Measurements from ENCODE around the gene MXD3.
"Not testable (repeated sequence)": the region's sequence is repeated elsewhere in the genome, so short reads cannot be mapped to it uniquely, and the experiment has no call there.

MXD3 gene

DNA sequence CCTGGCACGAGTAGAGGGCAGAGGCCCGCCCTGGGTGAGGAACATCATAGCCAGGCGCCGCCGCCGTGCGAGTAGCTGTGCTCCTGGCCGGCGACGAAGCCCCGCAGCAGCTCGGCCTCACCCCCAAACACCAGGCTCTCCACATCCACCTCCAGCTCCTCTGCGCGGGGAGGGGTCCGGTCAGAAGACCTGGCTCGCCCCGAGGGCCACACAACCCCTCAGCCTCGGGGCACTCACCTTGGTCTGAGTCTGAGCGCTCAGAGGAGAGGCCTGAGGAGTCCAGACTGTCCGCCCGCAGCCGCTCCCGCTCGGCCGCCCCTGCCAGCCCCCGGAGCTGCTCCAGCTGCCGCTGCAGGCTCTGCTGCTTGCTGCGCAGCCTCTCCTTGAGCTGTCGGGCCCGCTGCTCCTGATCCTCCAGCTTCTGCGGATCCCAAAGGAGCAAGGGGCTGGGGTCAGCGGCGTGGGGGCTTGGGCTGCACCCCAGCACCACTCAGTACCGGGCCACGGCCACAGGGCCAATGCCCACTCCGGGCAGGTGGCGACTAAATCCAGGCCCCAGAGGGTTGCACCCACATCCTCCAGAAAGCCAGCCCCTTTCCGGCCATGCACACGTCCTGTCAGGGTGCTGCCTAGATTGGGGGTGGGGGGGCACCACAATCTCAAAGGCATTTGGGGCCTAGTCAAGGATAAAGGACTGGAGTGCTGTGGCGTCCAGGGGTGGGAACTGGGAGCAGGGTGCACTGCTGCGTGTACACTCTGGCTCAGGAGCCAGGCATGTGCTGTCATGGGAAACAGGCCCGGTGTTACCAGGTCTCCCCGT lies 3.9 kb downstream of the MXD3 start:
- H3K27ac Mint-ChIP-seq: no peak overlapping the region
- ATAC-seq (ENCODE audit: low read depth) (no peak), DNase-seq (ENCODE audit: low spot score in 2 of 2) (no peak)
- H3K4me1 Mint-ChIP-seq: peaks cover 45% of the 10 kb centered on the region
- H3K9me3 Mint-ChIP-seq: no peaks in the 10 kb centered on the region
- no peaks in the 10 kb centered on the region for H3K27me3 Mint-ChIP-seq
- peaks cover 7% of the 10 kb centered on the region for H3K36me3 Mint-ChIP-seq
- H3K4me3 Mint-ChIP-seq: peak overlapping the region; percentile 66

- Mint-ChIP-seq H3K4me1 (peaks cover 49% of the 10 kb centered on the region), H3K4me3 (peak overlapping the region; percentile 66), H3K27me3 (no peaks in the 10 kb centered on the region), H3K9me3 (no peaks in the 10 kb centered on the region), H3K36me3 (peaks cover 7% of the 10 kb centered on the region), H3K27ac (peak overlapping the region; percentile 55)
- ATAC-seq (ENCODE audit: low read depth) (no peak), DNase-seq (ENCODE audit: low spot score in 2 of 2) (no peak)
Measured at GRCh38 chr5:177306674-177307543, 4.8 kb downstream of the MXD3 start.

DNA sequence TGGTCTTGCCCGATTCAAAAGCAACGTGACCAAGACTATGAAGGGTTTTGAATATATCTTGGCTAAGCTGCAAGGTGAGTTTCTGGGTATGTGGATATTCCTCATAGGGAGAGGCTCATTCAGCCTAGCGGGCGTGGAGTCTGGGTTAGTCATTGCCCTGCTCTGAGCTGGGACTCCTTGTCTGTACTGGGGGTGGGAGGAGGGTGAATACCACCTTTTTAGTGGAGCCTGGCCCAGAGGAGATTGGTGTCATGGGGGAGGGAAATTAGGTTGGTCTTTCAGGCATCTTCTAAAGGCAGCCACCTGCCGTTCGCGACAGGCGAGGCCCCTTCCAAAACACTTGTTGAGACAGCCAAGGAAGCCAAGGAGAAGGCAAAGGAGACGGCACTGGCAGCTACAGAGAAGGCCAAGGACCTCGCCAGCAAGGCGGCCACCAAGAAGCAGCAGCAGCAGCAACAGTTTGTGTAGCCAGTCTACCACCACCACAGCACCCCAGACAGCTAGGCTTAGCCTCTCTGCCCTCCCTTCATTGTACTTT lies 5.5 kb downstream of the MXD3 start:
- H3K27me3 Mint-ChIP-seq; H3K9me3 Mint-ChIP-seq; DNase-seq (ENCODE audit: low spot score in 2 of 2); H3K27ac Mint-ChIP-seq; ATAC-seq (ENCODE audit: low read depth); H3K36me3 Mint-ChIP-seq: not testable (repeated sequence)
- Mint-ChIP-seq H3K4me3 (peak overlapping the region; percentile 32), H3K4me1 (peaks cover 56% of the 10 kb centered on the region)

DNA sequence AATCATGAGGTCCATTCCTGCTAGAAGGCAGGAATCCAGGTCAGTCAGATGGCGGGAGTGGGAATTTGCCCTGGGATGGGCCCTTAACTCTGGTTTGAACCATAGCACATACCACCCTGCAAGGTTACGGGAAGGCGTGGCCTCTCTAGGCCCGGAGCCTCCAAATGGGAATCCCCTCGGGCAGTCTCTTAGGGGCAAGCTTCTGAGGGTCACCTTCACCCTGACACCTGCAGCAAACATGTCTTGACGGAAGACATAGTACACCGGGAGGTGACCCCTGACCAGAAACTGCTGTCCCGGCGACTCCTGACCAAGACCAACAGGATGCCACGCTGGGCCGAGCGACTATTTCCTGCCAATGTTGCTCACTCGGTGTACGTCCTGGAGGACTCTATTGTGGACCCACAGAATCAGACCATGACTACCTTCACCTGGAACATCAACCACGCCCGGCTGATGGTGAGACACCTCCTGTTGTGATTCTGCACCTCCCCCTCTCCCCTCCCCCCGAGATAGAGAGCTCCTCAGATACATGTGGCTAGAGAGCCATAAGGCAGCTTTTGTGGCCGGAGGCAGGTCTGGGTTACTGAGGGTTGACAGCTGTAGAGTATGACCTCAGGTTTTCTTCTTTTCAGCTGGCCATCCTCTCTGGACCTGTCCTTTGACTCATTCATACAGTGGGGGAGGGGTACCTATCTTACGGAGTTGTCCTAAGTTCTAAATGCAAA lies 7.1 kb downstream of the MXD3 start:
- Mint-ChIP-seq H3K27ac (peak overlapping the region; percentile 93), H3K4me3 (peak overlapping the region; percentile 90), H3K27me3 (no peaks in the 10 kb centered on the region), H3K4me1 (peaks cover 58% of the 10 kb centered on the region), H3K9me3 (no peaks in the 10 kb centered on the region), H3K36me3 (peaks cover 7% of the 10 kb centered on the region)
- DNase-seq (ENCODE audit: low spot score in 2 of 2) (no peak), ATAC-seq (ENCODE audit: low read depth) (no peak)

DNA sequence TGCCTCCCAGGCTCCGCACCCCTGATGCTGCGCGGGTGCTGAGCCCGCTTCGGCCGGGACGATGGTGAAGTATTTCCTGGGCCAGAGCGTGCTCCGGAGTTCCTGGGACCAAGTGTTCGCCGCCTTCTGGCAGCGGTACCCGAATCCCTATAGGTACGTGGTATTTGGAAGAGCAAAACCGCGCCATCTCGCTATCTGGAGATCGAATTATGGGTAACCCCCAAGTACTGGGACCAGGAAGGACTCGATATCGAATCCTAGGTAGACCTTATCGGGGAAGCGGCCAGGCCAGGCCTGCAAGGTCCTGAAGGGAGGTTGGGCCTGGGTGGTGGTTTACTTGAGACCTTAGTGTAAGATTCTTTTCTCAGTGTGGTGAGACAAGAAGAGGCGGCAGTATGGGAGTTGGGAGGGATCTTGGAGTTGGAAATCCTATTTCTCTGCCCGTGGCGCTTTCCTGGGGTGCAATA lies 7.7 kb downstream of the MXD3 start:
- peak overlapping the region; percentile 90 for H3K4me3 Mint-ChIP-seq
- peaks cover 7% of the 10 kb centered on the region for H3K36me3 Mint-ChIP-seq
- peaks cover 60% of the 10 kb centered on the region for H3K4me1 Mint-ChIP-seq
- H3K9me3 Mint-ChIP-seq: no peaks in the 10 kb centered on the region
- H3K27ac Mint-ChIP-seq: peak overlapping the region; percentile 93
- DNase-seq (ENCODE audit: low spot score in 2 of 2): no peak
- ATAC-seq (ENCODE audit: low read depth): no peak
- no peaks in the 10 kb centered on the region for H3K27me3 Mint-ChIP-seq

- peak; percentile 63 for ATAC-seq (ENCODE audit: low read depth)
- H3K27ac Mint-ChIP-seq: peak within 1 kb of the TSS; percentile 93
- H3K9me3 Mint-ChIP-seq: no peaks in the 10 kb centered on the region
- peak within 1 kb of the TSS; percentile 90 for H3K4me3 Mint-ChIP-seq
- H3K36me3 Mint-ChIP-seq: peaks cover 7% of the 10 kb centered on the region
- DNase-seq (ENCODE audit: low spot score in 2 of 2): peak; percentile 84
- peaks cover 59% of the 10 kb centered on the region for H3K4me1 Mint-ChIP-seq
- no peaks in the 10 kb centered on the region for H3K27me3 Mint-ChIP-seq
Measured at GRCh38 chr5:177303121-177303924, 8.4 kb downstream of the MXD3 start, which contains the start of the genes PRELID1 and RAB24. PRELID1 (plus strand) TSS chr5:177303799; CDS start chr5:177303986, 187 bp downstream. RAB24 (minus strand) TSS chr5:177303719; CDS start chr5:177303288, 431 bp downstream.

- ATAC-seq (ENCODE audit: low read depth) (no peak), DNase-seq (ENCODE audit: low spot score in 2 of 2) (no peak)
- H3K9me3 Mint-ChIP-seq: no peaks in the 10 kb centered on the region
- H3K27ac Mint-ChIP-seq: peak overlapping the region; percentile 93
- peaks cover 57% of the 10 kb centered on the region for H3K4me1 Mint-ChIP-seq
- no peaks in the 10 kb centered on the region for H3K27me3 Mint-ChIP-seq
- H3K4me3 Mint-ChIP-seq: peak overlapping the region; percentile 90
- peaks cover 7% of the 10 kb centered on the region for H3K36me3 Mint-ChIP-seq
Measured at GRCh38 chr5:177302354-177303110, 9.2 kb downstream of the MXD3 start.

- ATAC-seq (ENCODE audit: low read depth) (no peak), DNase-seq (ENCODE audit: low spot score in 2 of 2) (no peak)
- Mint-ChIP-seq H3K9me3 (no peaks in the 10 kb centered on the region), H3K4me1 (peaks cover 59% of the 10 kb centered on the region), H3K36me3 (peaks cover 6% of the 10 kb centered on the region), H3K27me3 (no peaks in the 10 kb centered on the region), H3K4me3 (peak overlapping the region; percentile 90), H3K27ac (peak overlapping the region; percentile 93)
Measured at GRCh38 chr5:177301503-177302165, 10.1 kb downstream of the MXD3 start.

GRCh38 chr5:177300951-177301350 lies 10.7 kb downstream of the MXD3 start:
- H3K27ac Mint-ChIP-seq: peak overlapping the region; percentile 93
- peaks cover 4% of the 10 kb centered on the region for H3K36me3 Mint-ChIP-seq
- no peaks in the 10 kb centered on the region for H3K27me3 Mint-ChIP-seq
- ATAC-seq (ENCODE audit: low read depth) (no peak), DNase-seq (ENCODE audit: low spot score in 2 of 2) (no peak)
- H3K4me1 Mint-ChIP-seq: peaks cover 62% of the 10 kb centered on the region
- no peaks in the 10 kb centered on the region for H3K9me3 Mint-ChIP-seq
- peak overlapping the region; percentile 79 for H3K4me3 Mint-ChIP-seq

- no peaks in the 10 kb centered on the region for H3K9me3 Mint-ChIP-seq
- peaks cover 63% of the 10 kb centered on the region for H3K4me1 Mint-ChIP-seq
- peak; percentile 54 to 70 for DNase-seq (ENCODE audit: low spot score in 2 of 2)
- H3K36me3 Mint-ChIP-seq: peaks cover 3% of the 10 kb centered on the region
- H3K27me3 Mint-ChIP-seq: no peaks in the 10 kb centered on the region
- H3K4me3 Mint-ChIP-seq: peak overlapping the region; percentile 79
- peak; percentile 72 for ATAC-seq (ENCODE audit: low read depth)
- H3K27ac Mint-ChIP-seq: peak overlapping the region; percentile 93
Measured at GRCh38 chr5:177300236-177300880, 11.3 kb downstream of the MXD3 start.

GRCh38 chr5:177299697-177300096 lies 12.0 kb downstream of the MXD3 start:
- no peaks in the 10 kb centered on the region for H3K27me3 Mint-ChIP-seq
- DNase-seq (ENCODE audit: low spot score in 2 of 2): no peak
- ATAC-seq (ENCODE audit: low read depth): no peak
- peak overlapping the region; percentile 40 for H3K4me3 Mint-ChIP-seq
- no peaks in the 10 kb centered on the region for H3K9me3 Mint-ChIP-seq
- peaks cover 57% of the 10 kb centered on the region for H3K4me1 Mint-ChIP-seq
- peaks cover 3% of the 10 kb centered on the region for H3K36me3 Mint-ChIP-seq
- H3K27ac Mint-ChIP-seq: peak overlapping the region; percentile 93

All from memory B cell (primary cell).